SJSA1 (cell line): ENCODE results near the gene CDH23. TPM values are rescaled to one million over a fixed set of nuclear protein-coding genes. Genes with fewer than 3 reads are reported as not detected.

Experiments
- DNase-seq, 2 experiments: peaks; one replicate each; pipeline ENCODE4 v3.0.0-alpha.2; 2015 to 2020; ENCODE audit warnings: low spot score in 2 of 2, low read depth in 1 of 2
- H3K27ac ChIP-seq: fragments of 250-450 bp; sonication (Bioruptor Pico); 2 replicates; pipeline ENCODE4 v1.5.1; 2020; ENCODE audit warnings: mild to moderate bottlenecking, moderate library complexity
- H3K27me3 ChIP-seq: fragments of 250-450 bp; sonication (Bioruptor Pico); replicated peaks from 2 replicates; pipeline ENCODE4 v1.5.1; 2020; ENCODE audit warnings: mild to moderate bottlenecking, moderate library complexity
- H3K36me3 ChIP-seq: fragments of 250-450 bp; sonication (Bioruptor Pico); 2 replicates; pipeline ENCODE4 v1.5.1; 2020; ENCODE audit warnings: mild to moderate bottlenecking
- H3K4me1 ChIP-seq: fragments of 250-450 bp; sonication (Bioruptor Pico); replicated peaks from 2 replicates; pipeline ENCODE4 v1.6.1; 2021; ENCODE audit warnings: mild to moderate bottlenecking
- H3K4me3 ChIP-seq: fragments of 250-450 bp; sonication (Bioruptor Pico); 2 replicates; pipeline ENCODE4 v1.5.1; 2020; ENCODE audit warnings: mild to moderate bottlenecking
- H3K9me3 ChIP-seq: fragments of 250-450 bp; sonication (Bioruptor Pico); replicated peaks from 2 replicates; pipeline ENCODE4 v1.5.1; 2020; ENCODE audit warnings: mild to moderate bottlenecking
- total RNA-seq: library from RNA; depleted of rRNA; stranded (reverse); fragments of >200 nt; shearing (Covaris generic); gene quantifications from 2 replicates; pipeline ENCODE4 v1.2.3, GENCODE V29; 2014

The CDH23 gene
- total RNA-seq, 1 experiment from 2014 or later: 0.37 TPM

- no peak overlapping the region for H3K4me3 ChIP-seq
- H3K36me3 ChIP-seq: no peaks in the 10 kb centered on the region
- no peak for DNase-seq
- H3K4me1 ChIP-seq: peaks cover 7% of the 10 kb centered on the region; the same call in 1 of the 2 replicates
- no peak overlapping the region for H3K27ac ChIP-seq
- no peaks in the 10 kb centered on the region for H3K27me3 ChIP-seq
- no peaks in the 10 kb centered on the region for H3K9me3 ChIP-seq
Observed at GRCh38 chr10:71360735-71361134, 36.0 kb upstream of the CDH23 start.

GRCh38 chr10:71361581-71361980 lies 35.1 kb upstream of the CDH23 start:
- no peak overlapping the region for H3K4me3 ChIP-seq
- no peaks in the 10 kb centered on the region for H3K9me3 ChIP-seq
- no peaks in the 10 kb centered on the region for H3K36me3 ChIP-seq
- peaks cover 7% of the 10 kb centered on the region; the same call in 1 of the 2 replicates for H3K4me1 ChIP-seq
- no peaks in the 10 kb centered on the region for H3K27me3 ChIP-seq
- no peak for DNase-seq
- H3K27ac ChIP-seq: no peak overlapping the region

GRCh38 chr10:71362141-71362540 lies 34.6 kb upstream of the CDH23 start:
- no peak for DNase-seq
- Histone ChIP-seq H3K9me3 (no peaks in the 10 kb centered on the region), H3K27ac (no peak overlapping the region), H3K36me3 (no peaks in the 10 kb centered on the region), H3K4me1 (peaks cover 7% of the 10 kb centered on the region; the same call in 1 of the 2 replicates), H3K4me3 (no peak overlapping the region), H3K27me3 (no peaks in the 10 kb centered on the region)

- Histone ChIP-seq H3K27ac (no peak overlapping the region), H3K36me3 (no peaks in the 10 kb centered on the region), H3K27me3 (no peaks in the 10 kb centered on the region), H3K9me3 (no peaks in the 10 kb centered on the region), H3K4me3 (no peak overlapping the region), H3K4me1 (peaks cover 7% of the 10 kb centered on the region; the same call in 1 of the 2 replicates)
- DNase-seq: no peak
Observed at GRCh38 chr10:71363936-71364335, 32.8 kb upstream of the CDH23 start.

- H3K27ac ChIP-seq: no peak overlapping the region
- no peaks in the 10 kb centered on the region for H3K9me3 ChIP-seq
- no peak for DNase-seq
- H3K4me3 ChIP-seq: no peak overlapping the region
- H3K4me1 ChIP-seq: peaks cover 7% of the 10 kb centered on the region; the same call in 1 of the 2 replicates
- no peaks in the 10 kb centered on the region for H3K27me3 ChIP-seq
- no peaks in the 10 kb centered on the region for H3K36me3 ChIP-seq
Observed at GRCh38 chr10:71365366-71365765, 31.4 kb upstream of the CDH23 start.

GRCh38 chr10:71366690-71367089 lies 30.0 kb upstream of the CDH23 start:
- no peaks in the 10 kb centered on the region for H3K9me3 ChIP-seq
- peaks cover 7% of the 10 kb centered on the region; the same call in 1 of the 2 replicates for H3K4me1 ChIP-seq
- no peak for DNase-seq
- H3K4me3 ChIP-seq: no peak overlapping the region
- no peaks in the 10 kb centered on the region for H3K36me3 ChIP-seq
- no peaks in the 10 kb centered on the region for H3K27me3 ChIP-seq
- no peak overlapping the region for H3K27ac ChIP-seq

GRCh38 chr10:71367271-71367670 lies 29.4 kb upstream of the CDH23 start:
- no peaks in the 10 kb centered on the region for H3K9me3 ChIP-seq
- peaks cover 7% of the 10 kb centered on the region; the same call in 1 of the 2 replicates for H3K4me1 ChIP-seq
- no peak overlapping the region for H3K27ac ChIP-seq
- no peaks in the 10 kb centered on the region for H3K36me3 ChIP-seq
- H3K4me3 ChIP-seq: no peak overlapping the region
- no peak for DNase-seq
- H3K27me3 ChIP-seq: no peaks in the 10 kb centered on the region

- DNase-seq: no peak
- no peak overlapping the region for H3K4me3 ChIP-seq
- peaks cover 7% of the 10 kb centered on the region; the same call in 1 of the 2 replicates for H3K4me1 ChIP-seq
- no peak overlapping the region for H3K27ac ChIP-seq
- H3K9me3 ChIP-seq: no peaks in the 10 kb centered on the region
- H3K36me3 ChIP-seq: no peaks in the 10 kb centered on the region
- no peaks in the 10 kb centered on the region for H3K27me3 ChIP-seq
Observed at GRCh38 chr10:71368176-71368575, 28.5 kb upstream of the CDH23 start.

GRCh38 chr10:71368643-71369042 lies 28.1 kb upstream of the CDH23 start:
- DNase-seq: no peak
- Histone ChIP-seq H3K27ac (no peak overlapping the region), H3K27me3 (no peaks in the 10 kb centered on the region), H3K9me3 (no peaks in the 10 kb centered on the region), H3K4me1 (peaks cover 7% of the 10 kb centered on the region; the same call in 1 of the 2 replicates), H3K36me3 (no peaks in the 10 kb centered on the region), H3K4me3 (no peak overlapping the region)

GRCh38 chr10:71369602-71370001 lies 27.1 kb upstream of the CDH23 start:
- Histone ChIP-seq H3K27ac (no peak overlapping the region), H3K36me3 (no peaks in the 10 kb centered on the region), H3K4me1 (peaks cover 4% of the 10 kb centered on the region; the same call in 1 of the 2 replicates), H3K4me3 (no peak overlapping the region), H3K9me3 (no peaks in the 10 kb centered on the region), H3K27me3 (no peaks in the 10 kb centered on the region)
- DNase-seq: no peak

- Histone ChIP-seq H3K9me3 (no peaks in the 10 kb centered on the region), H3K4me1 (no peaks in the 10 kb centered on the region), H3K4me3 (no peak overlapping the region), H3K27me3 (no peaks in the 10 kb centered on the region), H3K36me3 (no peaks in the 10 kb centered on the region), H3K27ac (no peak overlapping the region)
- DNase-seq: no peak
Observed at GRCh38 chr10:71370031-71370430, 26.7 kb upstream of the CDH23 start.

- DNase-seq: no peak
- no peaks in the 10 kb centered on the region for H3K27me3 ChIP-seq
- no peaks in the 10 kb centered on the region for H3K36me3 ChIP-seq
- H3K4me3 ChIP-seq: no peak overlapping the region
- no peaks in the 10 kb centered on the region for H3K9me3 ChIP-seq
- H3K27ac ChIP-seq: no peak overlapping the region
- H3K4me1 ChIP-seq: peaks cover 11% of the 10 kb centered on the region
Observed at GRCh38 chr10:71371750-71372166, 25.0 kb upstream of the CDH23 start.

- Histone ChIP-seq H3K4me1 (peaks cover 18% of the 10 kb centered on the region), H3K27ac (no peak overlapping the region), H3K27me3 (no peaks in the 10 kb centered on the region), H3K9me3 (no peaks in the 10 kb centered on the region), H3K4me3 (no peak overlapping the region), H3K36me3 (no peaks in the 10 kb centered on the region)
- no peak for DNase-seq
Observed at GRCh38 chr10:71372882-71373495, 23.7 kb upstream of the CDH23 start.

- DNase-seq: no peak
- Histone ChIP-seq H3K4me1 (peaks cover 18% of the 10 kb centered on the region), H3K27ac (no peak overlapping the region), H3K27me3 (no peaks in the 10 kb centered on the region), H3K36me3 (no peaks in the 10 kb centered on the region), H3K4me3 (no peak overlapping the region), H3K9me3 (no peaks in the 10 kb centered on the region)
Observed at GRCh38 chr10:71374481-71375233, 22.1 kb upstream of the CDH23 start.
